ENCODE data around the gene PHF3. TPM values are rescaled to one million over a fixed set of nuclear protein-coding genes. Genes with fewer than 3 reads are reported as not detected.

The PHF3 gene
- total RNA-seq, 1 donor from 2014 or later, result 38.7 TPM

GRCh38 chr6:63598049-63599036 lies 37.3 kb upstream of the PHF3 start:
- peaks cover 9% of the 10 kb centered on the region for H3K9me3 Mint-ChIP-seq (ENCODE audit: unreplicated experiment)
- peak overlapping the region; percentile 92 for H3K27ac Mint-ChIP-seq (ENCODE audit: unreplicated experiment)
- TF ChIP-seq, protein P1, sequence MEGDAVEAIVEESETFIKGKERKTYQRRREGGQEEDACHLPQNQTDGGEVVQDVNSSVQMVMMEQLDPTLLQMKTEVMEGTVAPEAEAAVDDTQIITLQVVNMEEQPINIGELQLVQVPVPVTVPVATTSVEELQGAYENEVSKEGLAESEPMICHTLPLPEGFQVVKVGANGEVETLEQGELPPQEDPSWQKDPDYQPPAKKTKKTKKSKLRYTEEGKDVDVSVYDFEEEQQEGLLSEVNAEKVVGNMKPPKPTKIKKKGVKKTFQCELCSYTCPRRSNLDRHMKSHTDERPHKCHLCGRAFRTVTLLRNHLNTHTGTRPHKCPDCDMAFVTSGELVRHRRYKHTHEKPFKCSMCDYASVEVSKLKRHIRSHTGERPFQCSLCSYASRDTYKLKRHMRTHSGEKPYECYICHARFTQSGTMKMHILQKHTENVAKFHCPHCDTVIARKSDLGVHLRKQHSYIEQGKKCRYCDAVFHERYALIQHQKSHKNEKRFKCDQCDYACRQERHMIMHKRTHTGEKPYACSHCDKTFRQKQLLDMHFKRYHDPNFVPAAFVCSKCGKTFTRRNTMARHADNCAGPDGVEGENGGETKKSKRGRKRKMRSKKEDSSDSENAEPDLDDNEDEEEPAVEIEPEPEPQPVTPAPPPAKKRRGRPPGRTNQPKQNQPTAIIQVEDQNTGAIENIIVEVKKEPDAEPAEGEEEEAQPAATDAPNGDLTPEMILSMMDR (IDR thresholded peaks at IDR 0.05; ENCODE audit: partially characterized antibody, unreplicated experiment), result peak; percentile 83
- peak; percentile 72 for DNase-seq
- H3K27me3 Mint-ChIP-seq (ENCODE audit: unreplicated experiment), result peaks cover 1% of the 10 kb centered on the region
- no peaks in the 10 kb centered on the region for H3K4me1 Mint-ChIP-seq (ENCODE audit: low read depth, unreplicated experiment)
- peak overlapping the region; percentile 96 for H3K4me3 Mint-ChIP-seq (ENCODE audit: unreplicated experiment)
- H3K36me3 Mint-ChIP-seq (ENCODE audit: unreplicated experiment), result no peaks in the 10 kb centered on the region

- H3K36me3 Mint-ChIP-seq (ENCODE audit: unreplicated experiment), result no peaks in the 10 kb centered on the region
- peaks cover 9% of the 10 kb centered on the region for H3K9me3 Mint-ChIP-seq (ENCODE audit: unreplicated experiment)
- H3K27ac Mint-ChIP-seq (ENCODE audit: unreplicated experiment), result no peak overlapping the region
- peak overlapping the region; percentile 96 for H3K4me3 Mint-ChIP-seq (ENCODE audit: unreplicated experiment)
- peaks cover 1% of the 10 kb centered on the region for H3K27me3 Mint-ChIP-seq (ENCODE audit: unreplicated experiment)
- TF ChIP-seq, protein P1 (IDR thresholded peaks at IDR 0.05; ENCODE audit: partially characterized antibody, unreplicated experiment), result no peak
- DNase-seq, result no peak
- no peaks in the 10 kb centered on the region for H3K4me1 Mint-ChIP-seq (ENCODE audit: low read depth, unreplicated experiment)
Observed at GRCh38 chr6:63599243-63599642, 36.4 kb upstream of the PHF3 start.

- Mint-ChIP-seq H3K9me3 (ENCODE audit: unreplicated experiment) (peaks cover 9% of the 10 kb centered on the region), H3K36me3 (ENCODE audit: unreplicated experiment) (no peaks in the 10 kb centered on the region)
- DNase-seq, result no peak
Observed at GRCh38 chr6:63600136-63600535, 35.5 kb upstream of the PHF3 start.

DNA sequence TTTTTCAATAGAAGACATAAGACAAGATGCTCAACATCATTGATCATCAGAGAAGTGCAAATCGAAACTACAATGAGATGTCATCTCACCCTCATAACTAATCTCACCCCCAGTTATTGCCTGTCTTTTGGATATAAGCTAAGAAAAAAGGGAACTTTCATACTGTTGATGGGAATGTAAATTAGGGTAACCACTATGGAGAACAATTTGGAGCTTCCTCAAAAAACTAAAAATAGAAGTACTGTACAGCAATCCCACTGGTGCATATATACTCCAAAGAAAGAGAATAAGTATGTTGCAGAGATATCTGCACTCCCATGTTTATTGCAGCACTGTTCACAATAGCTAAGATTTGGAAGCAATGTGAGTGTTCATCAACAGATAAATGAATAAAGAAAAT lies 26.4 kb upstream of the PHF3 start:
- no peaks in the 10 kb centered on the region for H3K4me1 Mint-ChIP-seq (ENCODE audit: low read depth, unreplicated experiment)
- H3K9me3 Mint-ChIP-seq (ENCODE audit: unreplicated experiment), result no peaks in the 10 kb centered on the region
- no peak for DNase-seq
- no peaks in the 10 kb centered on the region for H3K36me3 Mint-ChIP-seq (ENCODE audit: unreplicated experiment)
- H3K4me3 Mint-ChIP-seq (ENCODE audit: unreplicated experiment), result no peak overlapping the region
- H3K27ac Mint-ChIP-seq (ENCODE audit: unreplicated experiment), result no peak overlapping the region
- TF ChIP-seq, protein P1 (IDR thresholded peaks at IDR 0.05; ENCODE audit: partially characterized antibody, unreplicated experiment), result no peak
- no peaks in the 10 kb centered on the region for H3K27me3 Mint-ChIP-seq (ENCODE audit: unreplicated experiment)

More at GRCh38 chr6:63600136-63600535, 35.5 kb upstream of the PHF3 start:
- H3K4me3 Mint-ChIP-seq (ENCODE audit: unreplicated experiment), result no peak overlapping the region
- peaks cover 1% of the 10 kb centered on the region for H3K27me3 Mint-ChIP-seq (ENCODE audit: unreplicated experiment)
- no peak overlapping the region for H3K27ac Mint-ChIP-seq (ENCODE audit: unreplicated experiment)
- H3K4me1 Mint-ChIP-seq (ENCODE audit: low read depth, unreplicated experiment), result no peaks in the 10 kb centered on the region
- TF ChIP-seq, protein P1 (IDR thresholded peaks at IDR 0.05; ENCODE audit: partially characterized antibody, unreplicated experiment), result no peak

DNA sequence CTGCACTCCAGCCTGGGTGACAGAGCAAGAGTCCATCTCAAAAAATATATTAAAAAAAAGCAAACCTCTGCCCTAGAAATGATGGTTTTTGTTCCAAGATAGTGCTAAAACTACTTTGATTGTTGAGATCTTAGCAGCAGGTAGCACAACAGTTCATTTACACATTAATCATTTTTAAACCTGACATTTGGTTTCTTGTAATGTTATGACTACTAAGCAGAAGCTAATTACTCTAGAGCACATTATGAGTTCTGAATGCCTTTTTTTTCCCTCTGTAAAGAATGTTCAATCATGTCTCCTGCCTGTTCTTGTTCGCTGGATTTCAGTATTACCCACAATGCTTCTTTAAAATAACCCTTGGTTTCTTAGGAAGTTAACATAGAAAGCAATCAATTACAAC lies 24.7 kb upstream of the PHF3 start:
- Mint-ChIP-seq H3K4me3 (ENCODE audit: unreplicated experiment) (no peak overlapping the region), H3K4me1 (ENCODE audit: low read depth, unreplicated experiment) (no peaks in the 10 kb centered on the region), H3K36me3 (ENCODE audit: unreplicated experiment) (no peaks in the 10 kb centered on the region), H3K27ac (ENCODE audit: unreplicated experiment) (no peak overlapping the region), H3K27me3 (ENCODE audit: unreplicated experiment) (no peaks in the 10 kb centered on the region), H3K9me3 (ENCODE audit: unreplicated experiment) (no peaks in the 10 kb centered on the region)
- TF ChIP-seq, protein P1 (IDR thresholded peaks at IDR 0.05; ENCODE audit: partially characterized antibody, unreplicated experiment), result no peak
- DNase-seq, result no peak
